ENCODE results near the gene SLFN11. TPM values are rescaled to one million over a fixed set of nuclear protein-coding genes. Genes with fewer than 3 reads are reported as not detected.
"Not testable (repeated sequence)": the region's sequence is repeated elsewhere in the genome, so short reads cannot be mapped to it uniquely, and the experiment has no call there.

SLFN11 gene

GRCh38 chr17:35315283-35315682 is 58.1 kb downstream of the SLFN11 start:
- H3K36me3 ChIP-seq (ENCODE audit: insufficient read depth, low read length): no peaks in the 10 kb centered on the region
- no peak overlapping the region for H3K9ac ChIP-seq (ENCODE audit: low read depth, low read length)
- peaks cover 24% of the 10 kb centered on the region for H3K4me1 ChIP-seq (ENCODE audit: control insufficient read depth, insufficient read depth, low read length)
- no peak overlapping the region for H3K4me3 ChIP-seq (ENCODE audit: low read length)
- no peaks in the 10 kb centered on the region for H3K9me3 ChIP-seq (replicated peaks; ENCODE audit: low read length)
- H3K4me2 ChIP-seq (ENCODE audit: low read length): no peak overlapping the region
- peaks cover 21% of the 10 kb centered on the region for H3K27me3 ChIP-seq (ENCODE audit: control insufficient read depth, insufficient read depth, low read length)

GRCh38 chr17:35314415-35315216 is 58.8 kb downstream of the SLFN11 start:
- no peak overlapping the region for H3K9ac ChIP-seq (ENCODE audit: low read depth, low read length)
- H3K4me2 ChIP-seq (ENCODE audit: low read length): no peak overlapping the region
- H3K4me1 ChIP-seq (ENCODE audit: control insufficient read depth, insufficient read depth, low read length): peaks cover 24% of the 10 kb centered on the region
- peaks cover 16% of the 10 kb centered on the region for H3K27me3 ChIP-seq (ENCODE audit: control insufficient read depth, insufficient read depth, low read length)
- no peaks in the 10 kb centered on the region for H3K9me3 ChIP-seq (replicated peaks; ENCODE audit: low read length)
- H3K4me3 ChIP-seq (ENCODE audit: low read length): no peak overlapping the region
- H3K36me3 ChIP-seq (ENCODE audit: insufficient read depth, low read length): no peaks in the 10 kb centered on the region

- Histone ChIP-seq H3K9me3 (replicated peaks; ENCODE audit: low read length) (no peaks in the 10 kb centered on the region), H3K4me2 (ENCODE audit: low read length) (no peak overlapping the region), H3K4me3 (ENCODE audit: low read length) (no peak overlapping the region), H3K27me3 (ENCODE audit: control insufficient read depth, insufficient read depth, low read length) (peaks cover 16% of the 10 kb centered on the region), H3K36me3 (ENCODE audit: insufficient read depth, low read length) (no peaks in the 10 kb centered on the region), H3K4me1 (ENCODE audit: control insufficient read depth, insufficient read depth, low read length) (peaks cover 24% of the 10 kb centered on the region), H3K9ac (ENCODE audit: low read depth, low read length) (no peak overlapping the region)
Observed at GRCh38 chr17:35313875-35314409, 59.5 kb downstream of the SLFN11 start.

- no peaks in the 10 kb centered on the region for H3K36me3 ChIP-seq (ENCODE audit: insufficient read depth, low read length)
- peak overlapping the region; percentile 25 for H3K9ac ChIP-seq (ENCODE audit: low read depth, low read length)
- H3K4me3 ChIP-seq (ENCODE audit: low read length): peak overlapping the region; percentile 20
- H3K4me2 ChIP-seq (ENCODE audit: low read length): peak overlapping the region; percentile 71
- H3K4me1 ChIP-seq (ENCODE audit: control insufficient read depth, insufficient read depth, low read length): peaks cover 24% of the 10 kb centered on the region
- no peaks in the 10 kb centered on the region for H3K9me3 ChIP-seq (replicated peaks; ENCODE audit: low read length)
- peaks cover 11% of the 10 kb centered on the region for H3K27me3 ChIP-seq (ENCODE audit: control insufficient read depth, insufficient read depth, low read length)
Observed at GRCh38 chr17:35312790-35313711, 60.4 kb downstream of the SLFN11 start.

- H3K27me3 ChIP-seq (ENCODE audit: control insufficient read depth, insufficient read depth, low read length): peaks cover 11% of the 10 kb centered on the region
- no peak overlapping the region for H3K9ac ChIP-seq (ENCODE audit: low read depth, low read length)
- H3K36me3 ChIP-seq (ENCODE audit: insufficient read depth, low read length): no peaks in the 10 kb centered on the region
- no peaks in the 10 kb centered on the region for H3K9me3 ChIP-seq (replicated peaks; ENCODE audit: low read length)
- H3K4me3 ChIP-seq (ENCODE audit: low read length): no peak overlapping the region
- no peak overlapping the region for H3K4me2 ChIP-seq (ENCODE audit: low read length)
- H3K4me1 ChIP-seq (ENCODE audit: control insufficient read depth, insufficient read depth, low read length): peaks cover 24% of the 10 kb centered on the region
Observed at GRCh38 chr17:35312346-35312745, 61.1 kb downstream of the SLFN11 start.

- not testable (repeated sequence) for H3K9me3 ChIP-seq (replicated peaks; ENCODE audit: low read length); H3K4me3 ChIP-seq (ENCODE audit: low read length); H3K36me3 ChIP-seq (ENCODE audit: insufficient read depth, low read length); H3K4me2 ChIP-seq (ENCODE audit: low read length); H3K9ac ChIP-seq (ENCODE audit: low read depth, low read length)
- peaks cover 12% of the 10 kb centered on the region for H3K4me1 ChIP-seq (ENCODE audit: control insufficient read depth, insufficient read depth, low read length)
- peaks cover 13% of the 10 kb centered on the region for H3K27me3 ChIP-seq (ENCODE audit: control insufficient read depth, insufficient read depth, low read length)
Observed at GRCh38 chr17:35309345-35309744, 64.1 kb downstream of the SLFN11 start.

Small RNAs within 50 kb of the gene (small RNA-seq; reads per million reads assigned to genes)
- gene AC060766.3: not detected
- not detected for gene AC060766.5
